T-helper 1 cell treated with Interleukin-12 subunit alpha and Interleukin-12 subunit beta and Interleukin-4 antibody, amounts not matched to agents 30 μg/mL and 1 μg/mL, for 36 hours (primary cell): ENCODE results near the gene RHBG.

Experiments used
- H3K27ac Mint-ChIP-seq: one replicate; pipeline ENCODE4 v1.8.0; 2021; ENCODE audit warnings: mild to moderate bottlenecking, mixed read lengths
- H3K27me3 Mint-ChIP-seq: one replicate; pipeline ENCODE4 v1.8.0; 2021; ENCODE audit warnings: low read depth, mixed read lengths
- H3K36me3 Mint-ChIP-seq: one replicate; pipeline ENCODE4 v1.8.0; 2021; ENCODE audit warnings: low read depth, mixed read lengths
- H3K4me1 Mint-ChIP-seq: one replicate; pipeline ENCODE4 v1.8.0; 2021; ENCODE audit warnings: low read depth, mixed read lengths
- H3K4me3 Mint-ChIP-seq: one replicate; pipeline ENCODE4 v1.8.0; 2021; ENCODE audit warnings: mild to moderate bottlenecking, moderate library complexity, mixed read lengths
- H3K9me3 Mint-ChIP-seq: one replicate; pipeline ENCODE4 v1.8.0; 2021; ENCODE audit warnings: mixed read lengths

RHBG gene

GRCh38 chr1:156418416-156419070 lies 49.5 kb downstream of the RHBG start:
- peaks cover 11% of the 10 kb centered on the region for H3K4me1 Mint-ChIP-seq
- no peak overlapping the region for H3K27ac Mint-ChIP-seq
- no peaks in the 10 kb centered on the region for H3K9me3 Mint-ChIP-seq
- H3K27me3 Mint-ChIP-seq = peaks cover 91% of the 10 kb centered on the region
- no peak overlapping the region for H3K4me3 Mint-ChIP-seq
- no peaks in the 10 kb centered on the region for H3K36me3 Mint-ChIP-seq

GRCh38 chr1:156419854-156420204 lies 50.8 kb downstream of the RHBG start:
- H3K36me3 Mint-ChIP-seq = no peaks in the 10 kb centered on the region
- H3K27me3 Mint-ChIP-seq = peaks cover 95% of the 10 kb centered on the region
- no peaks in the 10 kb centered on the region for H3K9me3 Mint-ChIP-seq
- H3K4me3 Mint-ChIP-seq = peak overlapping the region; percentile 89
- H3K4me1 Mint-ChIP-seq = peaks cover 11% of the 10 kb centered on the region
- no peak overlapping the region for H3K27ac Mint-ChIP-seq

- H3K27ac Mint-ChIP-seq = peak overlapping the region; percentile 68
- no peaks in the 10 kb centered on the region for H3K9me3 Mint-ChIP-seq
- peaks cover 95% of the 10 kb centered on the region for H3K27me3 Mint-ChIP-seq
- peak overlapping the region; percentile 89 for H3K4me3 Mint-ChIP-seq
- H3K4me1 Mint-ChIP-seq = peaks cover 11% of the 10 kb centered on the region
- H3K36me3 Mint-ChIP-seq = no peaks in the 10 kb centered on the region
Observed at GRCh38 chr1:156420205-156421061, 51.4 kb downstream of the RHBG start.

- Mint-ChIP-seq H3K27ac (no peak overlapping the region), H3K4me3 (peak overlapping the region; percentile 89), H3K9me3 (no peaks in the 10 kb centered on the region), H3K36me3 (no peaks in the 10 kb centered on the region), H3K4me1 (peaks cover 11% of the 10 kb centered on the region), H3K27me3 (peaks cover 96% of the 10 kb centered on the region)
Observed at GRCh38 chr1:156421062-156421938, 52.3 kb downstream of the RHBG start.

GRCh38 chr1:156421939-156422601 lies 53.1 kb downstream of the RHBG start:
- Mint-ChIP-seq H3K4me3 (peak overlapping the region; percentile 44), H3K27me3 (peaks cover 97% of the 10 kb centered on the region), H3K9me3 (no peaks in the 10 kb centered on the region), H3K27ac (peak overlapping the region; percentile 16), H3K36me3 (no peaks in the 10 kb centered on the region), H3K4me1 (peaks cover 11% of the 10 kb centered on the region)

- peaks cover 97% of the 10 kb centered on the region for H3K27me3 Mint-ChIP-seq
- H3K4me3 Mint-ChIP-seq = no peak overlapping the region
- H3K36me3 Mint-ChIP-seq = no peaks in the 10 kb centered on the region
- H3K27ac Mint-ChIP-seq = no peak overlapping the region
- no peaks in the 10 kb centered on the region for H3K9me3 Mint-ChIP-seq
- peaks cover 11% of the 10 kb centered on the region for H3K4me1 Mint-ChIP-seq
Observed at GRCh38 chr1:156422602-156423091, 53.6 kb downstream of the RHBG start.

GRCh38 chr1:156423422-156424352 lies 54.7 kb downstream of the RHBG start:
- Mint-ChIP-seq H3K4me1 (peaks cover 11% of the 10 kb centered on the region), H3K36me3 (no peaks in the 10 kb centered on the region), H3K4me3 (no peak overlapping the region), H3K27ac (no peak overlapping the region), H3K9me3 (no peaks in the 10 kb centered on the region), H3K27me3 (peaks cover 97% of the 10 kb centered on the region)

GRCh38 chr1:156424806-156425432 lies 55.9 kb downstream of the RHBG start:
- Mint-ChIP-seq H3K4me1 (peaks cover 11% of the 10 kb centered on the region), H3K27me3 (peaks cover 97% of the 10 kb centered on the region), H3K9me3 (no peaks in the 10 kb centered on the region), H3K27ac (no peak overlapping the region), H3K4me3 (no peak overlapping the region), H3K36me3 (no peaks in the 10 kb centered on the region)

- Mint-ChIP-seq H3K4me3 (no peak overlapping the region), H3K27ac (no peak overlapping the region)
Observed at GRCh38 chr1:156425943-156426342, 56.9 kb downstream of the RHBG start.

GRCh38 chr1:156427957-156428356 lies 58.9 kb downstream of the RHBG start:
- Mint-ChIP-seq H3K27me3 (peaks cover 100% of the 10 kb centered on the region), H3K9me3 (no peaks in the 10 kb centered on the region), H3K36me3 (no peaks in the 10 kb centered on the region), H3K4me1 (no peaks in the 10 kb centered on the region), H3K4me3 (no peak overlapping the region), H3K27ac (no peak overlapping the region)

More at GRCh38 chr1:156425943-156426342, 56.9 kb downstream of the RHBG start:
- no peaks in the 10 kb centered on the region for H3K9me3 Mint-ChIP-seq
- H3K27me3 Mint-ChIP-seq = peaks cover 97% of the 10 kb centered on the region
- H3K36me3 Mint-ChIP-seq = no peaks in the 10 kb centered on the region
- peaks cover 4% of the 10 kb centered on the region for H3K4me1 Mint-ChIP-seq

- Mint-ChIP-seq H3K4me1 (peaks cover 3% of the 10 kb centered on the region), H3K9me3 (no peaks in the 10 kb centered on the region), H3K27me3 (peaks cover 100% of the 10 kb centered on the region), H3K4me3 (no peak overlapping the region), H3K36me3 (no peaks in the 10 kb centered on the region), H3K27ac (no peak overlapping the region)
Observed at GRCh38 chr1:156428746-156429288, 59.8 kb downstream of the RHBG start.

- no peak overlapping the region for H3K27ac Mint-ChIP-seq
- no peaks in the 10 kb centered on the region for H3K36me3 Mint-ChIP-seq
- H3K4me3 Mint-ChIP-seq = no peak overlapping the region
- H3K9me3 Mint-ChIP-seq = no peaks in the 10 kb centered on the region
- H3K27me3 Mint-ChIP-seq = peaks cover 100% of the 10 kb centered on the region
- H3K4me1 Mint-ChIP-seq = peaks cover 5% of the 10 kb centered on the region
Observed at GRCh38 chr1:156429313-156430060, 60.5 kb downstream of the RHBG start.
